Ishikawa (cell line): ENCODE results near the gene OSBPL1A.

ENCODE experiments used
- CEBPB ChIP-seq: IDR thresholded peaks from 2 replicates; pipeline ENCODE4 v1.6.1; 2012
- CREB1 ChIP-seq: IDR thresholded peaks from 2 replicates; pipeline ENCODE4 v1.6.1; 2012; ENCODE audit warnings: low read depth
- EGR1 ChIP-seq: IDR thresholded peaks from 2 replicates; pipeline ENCODE4 v1.6.1; 2012
- EP300 ChIP-seq: IDR thresholded peaks from 2 replicates; pipeline ENCODE4 v1.6.1; 2012; ENCODE audit warnings: borderline replicate concordance
- FOXM1 ChIP-seq: IDR thresholded peaks from 2 replicates; pipeline ENCODE4 v1.6.1; 2012; ENCODE audit warnings: low read depth, borderline replicate concordance
- NFIC ChIP-seq: IDR thresholded peaks from 2 replicates; pipeline ENCODE4 v1.6.1; 2012
- RAD21 ChIP-seq: IDR thresholded peaks from 2 replicates; pipeline ENCODE4 v1.6.1; 2012; ENCODE audit warnings: low read depth
- TAF1 ChIP-seq: IDR thresholded peaks from 2 replicates; pipeline ENCODE4 v1.6.1; 2012; ENCODE audit warnings: low read depth, mild to moderate bottlenecking
- TCF12 ChIP-seq: IDR thresholded peaks from 2 replicates; pipeline ENCODE4 v1.6.1; 2012; ENCODE audit warnings: low read depth
- TEAD4 ChIP-seq: IDR thresholded peaks from 2 replicates; pipeline ENCODE4 v1.6.1; 2012
- YY1 ChIP-seq: IDR thresholded peaks from 2 replicates; pipeline ENCODE4 v1.6.1; 2012; ENCODE audit warnings: low read depth
- ZBTB7A ChIP-seq: IDR thresholded peaks from 2 replicates; pipeline ENCODE4 v1.6.1; 2012; ENCODE audit warnings: low read depth
- TF ChIP-seq, protein P1 (sequence below): IDR thresholded peaks from 2 replicates; pipeline ENCODE4 v1.6.1; 2012
- TF ChIP-seq, protein P2 (sequence below): IDR thresholded peaks from 2 replicates; pipeline ENCODE4 v1.6.1; 2012
- TF ChIP-seq, protein P3 (sequence below): IDR thresholded peaks from 2 replicates; pipeline ENCODE4 v1.6.1; 2012; ENCODE audit warnings: low read depth, mild to moderate bottlenecking

Gene OSBPL1A

DNA sequence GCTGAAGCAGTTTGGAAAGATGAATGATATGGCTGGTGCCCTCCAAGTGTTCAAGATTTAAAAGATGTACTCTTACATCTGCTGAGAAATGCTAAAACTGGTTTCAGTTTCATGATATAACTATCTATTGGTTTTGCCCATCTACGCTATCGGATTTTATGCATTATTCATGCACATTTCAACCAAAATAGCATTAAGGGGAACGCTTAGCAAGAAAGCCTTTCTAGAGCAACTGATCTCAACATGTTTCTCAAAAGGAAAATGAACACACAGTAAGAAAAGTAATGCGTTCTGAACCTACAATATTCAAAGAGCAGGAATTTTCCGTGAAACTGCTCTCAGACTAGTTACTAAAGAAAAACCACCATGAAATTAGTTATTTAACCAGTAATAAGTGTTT is 164.8 kb downstream of the OSBPL1A start:
- TF ChIP-seq, protein P1, sequence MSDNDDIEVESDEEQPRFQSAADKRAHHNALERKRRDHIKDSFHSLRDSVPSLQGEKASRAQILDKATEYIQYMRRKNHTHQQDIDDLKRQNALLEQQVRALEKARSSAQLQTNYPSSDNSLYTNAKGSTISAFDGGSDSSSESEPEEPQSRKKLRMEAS, result no peak
- TF ChIP-seq, protein P2, sequence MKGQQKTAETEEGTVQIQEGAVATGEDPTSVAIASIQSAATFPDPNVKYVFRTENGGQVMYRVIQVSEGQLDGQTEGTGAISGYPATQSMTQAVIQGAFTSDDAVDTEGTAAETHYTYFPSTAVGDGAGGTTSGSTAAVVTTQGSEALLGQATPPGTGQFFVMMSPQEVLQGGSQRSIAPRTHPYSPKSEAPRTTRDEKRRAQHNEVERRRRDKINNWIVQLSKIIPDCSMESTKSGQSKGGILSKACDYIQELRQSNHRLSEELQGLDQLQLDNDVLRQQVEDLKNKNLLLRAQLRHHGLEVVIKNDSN, result no peak
- TF ChIP-seq TAF1, result no peak

DNA sequence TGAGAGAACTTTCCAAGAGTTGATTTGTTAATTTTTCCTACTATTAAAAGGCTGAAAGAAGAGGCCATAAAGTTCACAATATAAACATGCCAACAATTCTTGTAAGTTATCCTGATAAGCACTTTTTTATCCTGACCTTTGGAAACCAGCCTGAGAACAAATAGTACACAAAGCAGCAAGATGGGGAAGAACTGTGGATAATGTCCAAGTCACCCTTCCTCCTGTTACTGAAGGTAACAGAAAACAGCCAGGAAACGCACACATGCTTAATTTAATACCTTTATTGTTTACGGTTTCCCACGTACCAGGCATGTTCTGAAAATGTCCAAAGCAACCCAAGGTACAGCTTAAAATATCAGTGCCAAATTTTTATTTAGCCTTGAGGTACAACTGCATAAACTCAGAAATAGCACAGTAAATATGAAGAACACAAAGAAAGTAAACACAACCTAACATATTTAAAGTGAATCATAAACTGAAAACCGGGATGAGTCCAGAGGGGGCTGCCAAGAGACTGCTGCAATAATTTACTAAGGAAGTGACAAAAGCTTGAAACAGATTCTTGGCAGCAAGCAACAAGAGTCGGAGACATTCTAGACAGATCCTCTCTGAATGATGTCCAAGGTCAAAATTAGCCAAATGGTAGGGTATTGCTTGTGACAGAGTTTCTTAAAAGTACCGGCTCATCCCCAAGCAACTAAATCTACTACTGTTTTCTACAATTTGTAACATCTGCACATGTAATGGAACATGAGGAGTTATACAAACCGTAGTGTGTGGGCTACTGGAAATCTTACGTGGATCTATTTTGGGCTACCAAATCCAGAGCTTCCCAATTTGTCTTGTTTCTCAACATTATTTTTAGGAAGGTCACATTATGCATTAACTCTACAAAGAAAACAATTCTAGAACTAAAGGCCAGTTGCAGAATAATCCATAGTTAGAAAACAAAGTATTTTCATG is 165.6 kb downstream of the OSBPL1A start:
- TF ChIP-seq, protein P1, result no peak
- TF ChIP-seq CEBPB, result no peak
- TF ChIP-seq, protein P2, result no peak

DNA sequence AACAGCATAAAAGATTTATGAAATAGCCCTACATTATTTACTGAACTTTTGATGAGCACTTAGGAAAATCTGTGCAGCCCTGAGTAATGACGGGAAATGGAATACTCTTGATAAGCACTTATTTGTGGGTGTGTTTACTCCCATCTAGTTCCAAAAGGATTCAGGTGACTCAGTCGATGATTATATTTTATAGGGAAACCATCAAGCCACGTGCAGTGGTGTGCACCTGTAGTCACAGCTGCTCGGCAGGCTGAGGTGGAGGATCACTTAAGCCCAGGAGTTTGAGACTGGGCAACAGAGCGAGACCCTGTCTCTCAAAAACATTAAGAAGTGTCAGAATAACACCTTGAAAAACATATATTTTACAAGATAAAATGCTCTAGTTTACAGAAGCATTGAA is 166.9 kb downstream of the OSBPL1A start:
- TF ChIP-seq NFIC (no peak), TEAD4 (no peak), CEBPB (no peak)
- TF ChIP-seq, protein P2, result no peak

DNA sequence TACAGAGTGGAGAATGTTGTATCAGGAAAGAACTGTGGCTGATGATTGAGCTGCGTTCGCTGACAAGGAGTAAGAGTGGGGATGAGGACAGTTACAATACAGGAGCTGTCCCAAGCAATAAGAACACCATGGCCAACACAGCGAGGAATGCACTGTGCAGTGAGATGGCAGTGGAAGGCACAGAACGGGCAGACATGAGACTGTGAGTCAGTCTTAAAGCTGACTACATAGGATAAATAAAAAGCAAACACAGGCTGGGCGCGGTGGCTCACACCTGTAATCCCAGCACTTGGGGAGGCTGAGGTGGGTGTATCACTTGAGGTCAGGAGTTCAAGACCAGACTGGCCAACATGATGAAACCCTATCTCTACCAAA is 169.0 kb downstream of the OSBPL1A start:
- TF ChIP-seq FOXM1 (no peak), EP300 (no peak), CEBPB (no peak), ZBTB7A (no peak), YY1 (no peak), NFIC (no peak), TEAD4 (no peak), CREB1 (no peak), TCF12 (no peak), TAF1 (no peak), RAD21 (no peak), EGR1 (no peak)
- TF ChIP-seq, protein P1, result no peak
- TF ChIP-seq, protein P2, result no peak
- TF ChIP-seq, protein P3, sequence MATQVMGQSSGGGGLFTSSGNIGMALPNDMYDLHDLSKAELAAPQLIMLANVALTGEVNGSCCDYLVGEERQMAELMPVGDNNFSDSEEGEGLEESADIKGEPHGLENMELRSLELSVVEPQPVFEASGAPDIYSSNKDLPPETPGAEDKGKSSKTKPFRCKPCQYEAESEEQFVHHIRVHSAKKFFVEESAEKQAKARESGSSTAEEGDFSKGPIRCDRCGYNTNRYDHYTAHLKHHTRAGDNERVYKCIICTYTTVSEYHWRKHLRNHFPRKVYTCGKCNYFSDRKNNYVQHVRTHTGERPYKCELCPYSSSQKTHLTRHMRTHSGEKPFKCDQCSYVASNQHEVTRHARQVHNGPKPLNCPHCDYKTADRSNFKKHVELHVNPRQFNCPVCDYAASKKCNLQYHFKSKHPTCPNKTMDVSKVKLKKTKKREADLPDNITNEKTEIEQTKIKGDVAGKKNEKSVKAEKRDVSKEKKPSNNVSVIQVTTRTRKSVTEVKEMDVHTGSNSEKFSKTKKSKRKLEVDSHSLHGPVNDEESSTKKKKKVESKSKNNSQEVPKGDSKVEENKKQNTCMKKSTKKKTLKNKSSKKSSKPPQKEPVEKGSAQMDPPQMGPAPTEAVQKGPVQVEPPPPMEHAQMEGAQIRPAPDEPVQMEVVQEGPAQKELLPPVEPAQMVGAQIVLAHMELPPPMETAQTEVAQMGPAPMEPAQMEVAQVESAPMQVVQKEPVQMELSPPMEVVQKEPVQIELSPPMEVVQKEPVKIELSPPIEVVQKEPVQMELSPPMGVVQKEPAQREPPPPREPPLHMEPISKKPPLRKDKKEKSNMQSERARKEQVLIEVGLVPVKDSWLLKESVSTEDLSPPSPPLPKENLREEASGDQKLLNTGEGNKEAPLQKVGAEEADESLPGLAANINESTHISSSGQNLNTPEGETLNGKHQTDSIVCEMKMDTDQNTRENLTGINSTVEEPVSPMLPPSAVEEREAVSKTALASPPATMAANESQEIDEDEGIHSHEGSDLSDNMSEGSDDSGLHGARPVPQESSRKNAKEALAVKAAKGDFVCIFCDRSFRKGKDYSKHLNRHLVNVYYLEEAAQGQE, result no peak

DNA sequence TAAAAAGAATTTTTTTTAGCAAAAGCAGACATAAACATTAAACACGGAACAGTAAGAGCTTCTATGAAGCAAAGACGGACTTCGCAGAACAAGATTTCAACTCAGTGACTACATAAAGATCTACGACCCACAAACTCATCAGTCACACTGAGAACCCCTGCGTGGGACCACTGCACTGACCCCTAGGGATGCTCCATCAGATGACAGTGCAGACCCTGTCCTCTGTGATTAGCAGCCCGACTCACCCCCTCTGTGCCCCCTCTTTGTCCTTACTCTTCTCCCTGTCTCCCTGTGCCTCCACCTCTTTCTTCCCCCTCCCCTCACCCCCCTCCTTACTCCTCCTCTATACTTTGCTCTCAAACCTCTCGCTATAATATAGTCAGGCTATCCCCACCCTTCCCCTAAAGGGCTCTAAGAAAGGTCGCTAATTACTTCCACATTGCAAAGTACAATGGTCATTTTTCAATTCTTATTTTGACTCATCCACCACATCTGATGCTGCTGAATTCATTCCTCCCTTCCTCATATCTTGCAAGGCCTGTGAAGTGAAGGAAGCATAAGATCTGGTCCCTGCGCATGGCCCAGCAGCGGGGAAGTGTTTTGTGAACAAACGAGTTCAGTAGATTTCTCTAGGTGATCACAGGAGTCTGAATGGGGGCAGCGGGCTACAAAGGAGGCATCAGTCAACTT is 169.5 kb downstream of the OSBPL1A start:
- TF ChIP-seq YY1 (no peak), CEBPB (no peak), ZBTB7A (no peak), TAF1 (no peak), TEAD4 (no peak), NFIC (no peak), EGR1 (no peak), CREB1 (no peak), EP300 (no peak)
- TF ChIP-seq, protein P3, result no peak
- TF ChIP-seq, protein P1, result no peak
